Measurements from ENCODE around the gene TIMM29.
"Not testable (repeated sequence)": the region's sequence is repeated elsewhere in the genome, so short reads cannot be mapped to it uniquely, and the experiment has no call there.

The TIMM29 gene

GRCh38 chr19:10912619-10913018 is 16.0 kb upstream of the TIMM29 start:
- DNase-seq (ENCODE audit: low read depth), result no peak

GRCh38 chr19:10913716-10914340 is 14.8 kb upstream of the TIMM29 start:
- no peak for DNase-seq (ENCODE audit: low read depth)

GRCh38 chr19:10915130-10916091 is 13.2 kb upstream of the TIMM29 start:
- DNase-seq (ENCODE audit: low read depth), result peak; percentile 95

GRCh38 chr19:10916602-10917001 is 12.0 kb upstream of the TIMM29 start:
- no peak for DNase-seq (ENCODE audit: low read depth)

GRCh38 chr19:10918359-10918758 is 10.3 kb upstream of the TIMM29 start:
- no peak for DNase-seq (ENCODE audit: low read depth)

- DNase-seq (ENCODE audit: low read depth), result no peak
These were observed 9.0 kb upstream of the TIMM29 start for GRCh38 chr19:10919352-10920287.

- no peak for DNase-seq (ENCODE audit: low read depth)
These were observed 8.3 kb upstream of the TIMM29 start for GRCh38 chr19:10920288-10920655.

- no peak for DNase-seq (ENCODE audit: low read depth)
These were observed 7.8 kb upstream of the TIMM29 start for GRCh38 chr19:10920781-10921180.

GRCh38 chr19:10921199-10921909 is 7.3 kb upstream of the TIMM29 start:
- no peak for DNase-seq (ENCODE audit: low read depth)

GRCh38 chr19:10921910-10922637 is 6.5 kb upstream of the TIMM29 start:
- no peak for DNase-seq (ENCODE audit: low read depth)

GRCh38 chr19:10922638-10923014 is 6.0 kb upstream of the TIMM29 start:
- no peak for DNase-seq (ENCODE audit: low read depth)

- no peak for DNase-seq (ENCODE audit: low read depth)
These were observed 5.1 kb upstream of the TIMM29 start for GRCh38 chr19:10923260-10924112.

GRCh38 chr19:10924597-10924996 is 4.0 kb upstream of the TIMM29 start:
- no peak for DNase-seq (ENCODE audit: low read depth)

- no peak for DNase-seq (ENCODE audit: low read depth)
These were observed 665 bp upstream of the TIMM29 start for GRCh38 chr19:10927730-10928562.

- no peak for DNase-seq (ENCODE audit: low read depth)
These were observed 787 bp downstream of the TIMM29 start for GRCh38 chr19:10929402-10929794.

- no peak for DNase-seq (ENCODE audit: low read depth)
These were observed 6.9 kb downstream of the TIMM29 start for GRCh38 chr19:10935371-10936059.

- peak; percentile 89 for DNase-seq (ENCODE audit: low read depth)
These were observed 8.1 kb downstream of the TIMM29 start for GRCh38 chr19:10936661-10937084.

GRCh38 chr19:10941649-10942048 is 13.0 kb downstream of the TIMM29 start:
- not testable (repeated sequence) for DNase-seq (ENCODE audit: low read depth)

Data from ELR (cell line).